Breast epithelium (tissue), 4 donors: ENCODE data around the gene DPH5. TPM values are rescaled to one million over a fixed set of nuclear protein-coding genes. Genes with fewer than 3 reads are reported as not detected.
A peak's percentile ranks its signal among the peaks of the same experiment; 100 is the strongest.
"Not testable (repeated sequence)": the region's sequence is repeated elsewhere in the genome, so short reads cannot be mapped to it uniquely, and the experiment has no call there.

Source experiments
- DNase-seq, 2 donors: peaks; one replicate each; pipeline ENCODE4 v3.0.0-alpha.2; 2019; ENCODE audit warnings: low spot score in 2 of 2
- H3K27ac ChIP-seq, 2 donors: fragments of 200-600 bp; sonication (generic) in 1 of 2; one replicate each; pipeline ENCODE4 v1.5.1; 2016 to 2019; ENCODE audit warnings: mild to moderate bottlenecking in 1 of 2
- H3K27me3 ChIP-seq, 2 donors: fragments of 200-600 bp; sonication (generic) in 1 of 2; one replicate each; pipeline versions ENCODE4 v1.5.1 to v1.6.0; 2017 to 2019; ENCODE audit warnings: control low read depth in 1 of 2, mild to moderate bottlenecking in 1 of 2
- H3K36me3 ChIP-seq: fragments of 200-600 bp; one replicate; pipeline ENCODE4 v1.5.1; 2019
- H3K4me1 ChIP-seq, 2 donors: fragments of 200-600 bp; sonication (generic); one replicate each; pipeline ENCODE4 v1.5.1; 2016 to 2019; ENCODE audit warnings: control low read depth in 1 of 2
- H3K4me3 ChIP-seq, 3 donors: fragments of 200-600 bp; sonication (generic); 1 replicate in 2 of 3; 2 replicates in 1 of 3; pipeline ENCODE4 v1.5.1; 2016 to 2019; ENCODE audit warnings: mild to moderate bottlenecking in 3 of 3, moderate library complexity in 2 of 3
- H3K9me3 ChIP-seq, 2 donors: fragments of 200-600 bp; sonication (generic) in 1 of 2; one replicate each; pipeline ENCODE4 v1.5.1; 2016 to 2019; ENCODE audit warnings: control low read depth in 1 of 2
- POLR2A ChIP-seq: fragments of 450-650 bp; IDR thresholded peaks from one replicate; pipeline ENCODE4 v1.6.1; 2016; ENCODE audit warnings: antibody characterized with exemption, mild to moderate bottlenecking, moderate library complexity
- POLR2AphosphoS5 ChIP-seq, 3 donors: sonication (generic); formaldehyde crosslinking; IDR thresholded peaks; one replicate each; pipeline ENCODE4 v1.6.1; 2017; ENCODE audit warnings: antibody characterized with exemption in 3 of 3
- intact Hi-C: fragments of 100-400 bp; cut with DNase I; formaldehyde crosslinking; loops from one replicate; pipeline ENCODE4 v1.15.1; 2023; ENCODE audit warnings: low total_unique reads
- total RNA-seq, 3 donors: library from RNA; depleted of rRNA; stranded (reverse); fragments of >200 nt; gene quantifications; one replicate each; pipeline ENCODE4 v1.1.0, GENCODE V29; 2016
- TF ChIP-seq, protein P1 (sequence below), 3 donors: fragments of 450-650 bp; IDR thresholded peaks; one replicate each; pipeline ENCODE4 v1.5.1; 2016 to 2017; ENCODE audit warnings: antibody characterized with exemption in 3 of 3, mild to moderate bottlenecking in 3 of 3, moderate library complexity in 3 of 3

Gene DPH5, protein sequence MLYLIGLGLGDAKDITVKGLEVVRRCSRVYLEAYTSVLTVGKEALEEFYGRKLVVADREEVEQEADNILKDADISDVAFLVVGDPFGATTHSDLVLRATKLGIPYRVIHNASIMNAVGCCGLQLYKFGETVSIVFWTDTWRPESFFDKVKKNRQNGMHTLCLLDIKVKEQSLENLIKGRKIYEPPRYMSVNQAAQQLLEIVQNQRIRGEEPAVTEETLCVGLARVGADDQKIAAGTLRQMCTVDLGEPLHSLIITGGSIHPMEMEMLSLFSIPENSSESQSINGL
- 10 to 100 TPM; 19.2 to 26.1 (median 25.9) TPM for total RNA-seq

- intact Hi-C loops, result no loop called here
- H3K27me3 ChIP-seq, result no peaks in the 10 kb centered on the region
- peak within 1 kb of the TSS; percentile 68 to 73 (median 70) for H3K4me3 ChIP-seq
Measured at GRCh38 chr1:101025657-101026429, at the start of gene DPH5. TSS of gene DPH5 (minus strand) at chr1:101025784. CDS start at chr1:101025443, 341 bp downstream.

DNA sequence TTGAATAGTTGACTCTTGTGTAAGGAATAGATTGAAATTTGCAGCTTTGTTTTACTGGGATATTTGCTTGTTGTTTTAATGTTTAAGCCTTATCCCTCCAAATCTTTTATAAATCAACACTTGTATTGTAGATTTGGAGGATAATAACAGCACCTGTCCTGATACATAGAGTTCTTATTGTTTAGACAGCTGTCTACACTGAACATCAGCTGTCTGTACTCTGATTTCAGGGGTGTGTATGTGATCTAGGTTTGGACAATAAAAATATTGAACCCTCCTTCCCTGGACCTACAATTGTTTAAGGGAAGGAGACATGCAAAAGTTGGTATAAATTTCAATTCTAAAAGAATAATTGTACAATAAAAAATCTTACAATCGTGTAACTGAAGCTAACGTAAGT, 48.3 kb upstream of the DPH5 start:
- no peaks in the 10 kb centered on the region for H3K4me1 ChIP-seq
- H3K27me3 ChIP-seq, result no peaks in the 10 kb centered on the region
- no peaks in the 10 kb centered on the region for H3K9me3 ChIP-seq
- peaks cover 3% of the 10 kb centered on the region for H3K36me3 ChIP-seq
- no peak overlapping the region for H3K4me3 ChIP-seq
- no peak for DNase-seq
- no peak overlapping the region for H3K27ac ChIP-seq
- intact Hi-C loops, result no loop called here
- no peak for TF ChIP-seq POLR2A
- TF ChIP-seq, protein P1, sequence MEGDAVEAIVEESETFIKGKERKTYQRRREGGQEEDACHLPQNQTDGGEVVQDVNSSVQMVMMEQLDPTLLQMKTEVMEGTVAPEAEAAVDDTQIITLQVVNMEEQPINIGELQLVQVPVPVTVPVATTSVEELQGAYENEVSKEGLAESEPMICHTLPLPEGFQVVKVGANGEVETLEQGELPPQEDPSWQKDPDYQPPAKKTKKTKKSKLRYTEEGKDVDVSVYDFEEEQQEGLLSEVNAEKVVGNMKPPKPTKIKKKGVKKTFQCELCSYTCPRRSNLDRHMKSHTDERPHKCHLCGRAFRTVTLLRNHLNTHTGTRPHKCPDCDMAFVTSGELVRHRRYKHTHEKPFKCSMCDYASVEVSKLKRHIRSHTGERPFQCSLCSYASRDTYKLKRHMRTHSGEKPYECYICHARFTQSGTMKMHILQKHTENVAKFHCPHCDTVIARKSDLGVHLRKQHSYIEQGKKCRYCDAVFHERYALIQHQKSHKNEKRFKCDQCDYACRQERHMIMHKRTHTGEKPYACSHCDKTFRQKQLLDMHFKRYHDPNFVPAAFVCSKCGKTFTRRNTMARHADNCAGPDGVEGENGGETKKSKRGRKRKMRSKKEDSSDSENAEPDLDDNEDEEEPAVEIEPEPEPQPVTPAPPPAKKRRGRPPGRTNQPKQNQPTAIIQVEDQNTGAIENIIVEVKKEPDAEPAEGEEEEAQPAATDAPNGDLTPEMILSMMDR (IDR thresholded peaks at IDR 0.05), result no peak
- TF ChIP-seq POLR2AphosphoS5 (IDR thresholded peaks at IDR 0.05), result no peak

More at GRCh38 chr1:101025657-101026429, at the start of gene DPH5:
- Histone ChIP-seq H3K27ac (peak within 1 kb of the TSS; percentile 79 to 84), H3K9me3 (no peaks in the 10 kb centered on the region), H3K4me1 (no peaks in the 10 kb centered on the region), H3K36me3 (no peaks in the 10 kb centered on the region)
- TF ChIP-seq POLR2A (no peak), POLR2AphosphoS5 (IDR thresholded peaks at IDR 0.05) (peak; percentile 48 to 68 (median 61))
- peak; percentile 74 to 84 for DNase-seq

- H3K36me3 ChIP-seq, result peaks cover 3% of the 10 kb centered on the region
- no peak overlapping the region for H3K4me3 ChIP-seq
- no peak for DNase-seq
- no peaks in the 10 kb centered on the region for H3K4me1 ChIP-seq
- no peak overlapping the region for H3K27ac ChIP-seq
- no peaks in the 10 kb centered on the region for H3K9me3 ChIP-seq
- intact Hi-C loops, result no loop called here
- no peaks in the 10 kb centered on the region for H3K27me3 ChIP-seq
- TF ChIP-seq, protein P1 (IDR thresholded peaks at IDR 0.05), result no peak
- TF ChIP-seq POLR2A (no peak), POLR2AphosphoS5 (IDR thresholded peaks at IDR 0.05) (no peak)
Measured at GRCh38 chr1:101071470-101071891, 45.9 kb upstream of the DPH5 start.

DNA sequence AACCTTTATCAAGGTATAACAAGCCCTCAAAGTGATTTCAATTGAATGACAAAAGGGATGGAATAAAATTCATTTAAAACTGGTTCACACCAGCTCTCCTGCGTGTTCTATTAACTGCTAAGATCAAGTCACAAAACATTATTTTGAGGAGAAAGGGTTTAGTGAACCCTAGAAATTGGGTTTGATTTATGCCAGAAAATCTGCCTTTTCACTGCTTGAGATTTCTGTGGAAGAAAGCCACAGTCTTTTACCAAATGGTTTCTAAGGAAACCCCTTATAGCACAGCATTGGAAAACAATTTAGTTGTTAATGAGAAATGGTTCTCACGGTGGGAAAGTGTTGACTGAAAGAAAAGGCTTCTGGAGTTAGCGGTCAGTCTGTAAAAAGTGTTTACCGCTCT, 43.6 kb upstream of the DPH5 start:
- intact Hi-C loops, result no loop called here

GRCh38 chr1:101066937-101067335, 41.4 kb upstream of the DPH5 start:
- H3K27me3 ChIP-seq, intact Hi-C loops, H3K9me3 ChIP-seq, H3K36me3 ChIP-seq, H3K27ac ChIP-seq, H3K4me3 ChIP-seq, H3K4me1 ChIP-seq, DNase-seq: not testable (repeated sequence)

More for the DNA sequence above, 43.6 kb upstream of the DPH5 start:
- H3K27ac ChIP-seq, result no peak overlapping the region
- DNase-seq, result no peak
- no peak overlapping the region for H3K4me3 ChIP-seq
- H3K4me1 ChIP-seq, result no peaks in the 10 kb centered on the region
- no peaks in the 10 kb centered on the region for H3K36me3 ChIP-seq
- TF ChIP-seq POLR2AphosphoS5 (IDR thresholded peaks at IDR 0.05) (no peak), POLR2A (no peak)
- TF ChIP-seq, protein P1 (IDR thresholded peaks at IDR 0.05), result no peak
- H3K27me3 ChIP-seq, result no peaks in the 10 kb centered on the region
- H3K9me3 ChIP-seq, result no peaks in the 10 kb centered on the region
